OCI-LY1 (cell line): ENCODE results near the gene MPZL1.

Experiments used
- CTCF ChIP-seq: fragments of 200-600 bp; sonication (generic), shearing (Covaris generic); IDR thresholded peaks from 2 replicates; pipeline ENCODE4 v1.5.1; 2017; ENCODE audit warnings: mild to moderate bottlenecking, antibody characterized with exemption, low read length, moderate library complexity, mixed read lengths
- EZH2 ChIP-seq: fragments of 200-600 bp; sonication (generic), shearing (Covaris generic); IDR thresholded peaks from 2 replicates; pipeline ENCODE4 v1.8.0; 2017; ENCODE audit warnings: borderline replicate concordance, mixed run types, mild to moderate bottlenecking, antibody characterized with exemption, low read length, moderate library complexity, mixed read lengths

GRCh38 chr1:167676205-167676915 is 45.4 kb upstream of the MPZL1 start:
- TF ChIP-seq EZH2 (no peak), CTCF (no peak)
